Testis (tissue), 2 donors: ENCODE measurements around the gene KRTAP5-6.

Experiments
- POLR2A ChIP-seq: fragments of 450-650 bp; IDR thresholded peaks from one replicate; pipeline ENCODE4 v1.6.1; 2017; ENCODE audit warnings: antibody characterized with exemption, mild to moderate bottlenecking, moderate library complexity
- TF ChIP-seq, protein P1 (sequence below), 3 experiments: fragments of 450-650 bp in 2 of 3; fragments of 200-600 bp in 1 of 3; sonication (generic) in 1 of 3; IDR thresholded peaks; one replicate each; pipeline ENCODE4 v1.5.1; 2016 to 2019; ENCODE audit warnings: antibody characterized with exemption in 3 of 3, mild to moderate bottlenecking in 2 of 3, moderate library complexity in 1 of 3

DNA sequence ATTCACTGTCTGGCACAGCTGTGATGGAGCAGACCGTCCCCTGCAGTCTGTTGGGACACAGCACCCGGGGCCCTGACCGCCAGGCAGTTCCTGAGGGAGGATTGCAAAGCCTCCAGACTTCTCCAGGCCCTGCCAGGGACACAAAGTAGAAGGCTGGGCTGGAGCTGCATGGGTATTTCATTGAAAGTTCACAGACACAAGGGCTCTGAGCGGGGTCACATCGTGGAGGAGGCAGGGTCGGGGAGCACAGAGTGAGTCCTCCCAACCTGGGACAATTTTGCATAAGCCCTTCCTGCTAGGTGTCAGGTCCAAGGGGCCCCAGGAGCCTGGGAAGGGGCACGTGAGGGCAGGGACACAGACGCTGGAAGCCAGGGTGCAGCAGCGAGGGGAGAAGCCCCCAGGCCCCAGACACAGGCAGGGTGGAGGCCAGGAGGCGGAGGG lies 37.7 kb downstream of the KRTAP5-6 start:
- TF ChIP-seq, protein P1, sequence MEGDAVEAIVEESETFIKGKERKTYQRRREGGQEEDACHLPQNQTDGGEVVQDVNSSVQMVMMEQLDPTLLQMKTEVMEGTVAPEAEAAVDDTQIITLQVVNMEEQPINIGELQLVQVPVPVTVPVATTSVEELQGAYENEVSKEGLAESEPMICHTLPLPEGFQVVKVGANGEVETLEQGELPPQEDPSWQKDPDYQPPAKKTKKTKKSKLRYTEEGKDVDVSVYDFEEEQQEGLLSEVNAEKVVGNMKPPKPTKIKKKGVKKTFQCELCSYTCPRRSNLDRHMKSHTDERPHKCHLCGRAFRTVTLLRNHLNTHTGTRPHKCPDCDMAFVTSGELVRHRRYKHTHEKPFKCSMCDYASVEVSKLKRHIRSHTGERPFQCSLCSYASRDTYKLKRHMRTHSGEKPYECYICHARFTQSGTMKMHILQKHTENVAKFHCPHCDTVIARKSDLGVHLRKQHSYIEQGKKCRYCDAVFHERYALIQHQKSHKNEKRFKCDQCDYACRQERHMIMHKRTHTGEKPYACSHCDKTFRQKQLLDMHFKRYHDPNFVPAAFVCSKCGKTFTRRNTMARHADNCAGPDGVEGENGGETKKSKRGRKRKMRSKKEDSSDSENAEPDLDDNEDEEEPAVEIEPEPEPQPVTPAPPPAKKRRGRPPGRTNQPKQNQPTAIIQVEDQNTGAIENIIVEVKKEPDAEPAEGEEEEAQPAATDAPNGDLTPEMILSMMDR (IDR thresholded peaks at IDR 0.05) = no peak
- no peak for TF ChIP-seq POLR2A
